ENCODE measurements around the gene MUC4. TPM values are rescaled to one million over a fixed set of nuclear protein-coding genes. Genes with fewer than 3 reads are reported as not detected.

MUC4 gene
- total and polyA plus RNA-seq, 4 donors: not detected

DNA sequence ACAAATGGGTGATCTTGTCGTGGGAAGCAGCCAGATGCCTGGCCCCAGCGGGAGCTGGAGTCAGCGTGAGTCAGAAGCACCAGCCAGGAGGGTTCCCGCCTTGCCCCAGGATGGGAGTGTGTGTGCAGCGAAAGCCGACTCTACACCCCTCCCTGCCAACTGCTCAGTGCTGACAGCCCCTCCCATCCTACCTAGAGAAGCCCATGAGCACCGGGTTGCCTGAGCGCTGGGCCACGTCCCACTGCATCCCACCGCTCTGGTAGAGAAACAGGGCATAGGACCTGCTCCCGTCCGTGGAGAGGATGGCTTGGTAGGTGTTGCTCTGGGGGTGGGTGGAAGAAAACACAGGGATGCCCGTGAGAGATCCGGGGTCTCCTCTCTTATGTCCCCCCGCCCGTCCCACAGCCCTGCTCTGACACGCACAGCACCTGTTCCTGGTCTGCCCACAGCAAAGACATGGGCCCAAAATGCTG lies 42.9 kb downstream of the MUC4 start:
- DNase-seq (ENCODE audit: low spot score): no peak

DNA sequence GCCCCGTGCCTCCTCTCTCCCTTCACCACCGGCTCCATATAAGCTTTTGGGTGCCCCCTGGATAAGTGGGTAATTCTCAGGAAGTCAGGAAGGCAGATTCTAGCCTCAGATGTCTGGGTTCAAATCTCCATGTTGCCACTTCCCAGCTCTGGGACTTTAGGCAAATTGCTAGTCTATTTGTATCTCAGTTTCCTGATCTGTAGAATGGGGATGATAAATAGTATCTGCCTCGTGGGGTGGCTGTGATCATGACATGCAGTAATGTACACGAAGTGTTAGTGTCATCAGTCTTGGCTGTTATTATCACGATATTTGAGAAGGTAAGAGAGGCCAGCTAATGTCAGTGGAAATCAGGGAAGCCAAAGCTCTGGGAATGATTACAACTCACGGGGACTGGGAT lies 43.3 kb downstream of the MUC4 start:
- WGBS: 79% methylated on average over 6 of the region's 6 CpGs
- Histone ChIP-seq H3K27me3 (ENCODE audit: control insufficient read depth in 4 of 4, insufficient read depth in 4 of 4, low read length in 3 of 4) (no peaks in the 10 kb centered on the region), H3K9me3 (ENCODE audit: control insufficient read depth in 4 of 4, low read length in 3 of 4) (no peaks in the 10 kb centered on the region), H3K36me3 (ENCODE audit: control insufficient read depth in 4 of 4, insufficient read depth in 3 of 4, low read depth in 1 of 4, low read length in 3 of 4) (no peaks in the 10 kb centered on the region), H3K9ac (ENCODE audit: low read depth in 1 of 2, low read length in 2 of 2) (no peak overlapping the region), H3K4me3 (ENCODE audit: low read depth in 1 of 3, low read length in 3 of 3) (no peak overlapping the region), H3K4me1 (ENCODE audit: control insufficient read depth in 4 of 4, insufficient read depth in 4 of 4, low read length in 3 of 4) (no peaks in the 10 kb centered on the region), H3K27ac (ENCODE audit: low read depth in 1 of 2, low read length in 2 of 2) (no peak overlapping the region)
- DNase-seq (ENCODE audit: low spot score): no peak
- TF ChIP-seq HNF4G (IDR thresholded peaks at IDR 0.05) (no peak), FOXA1 (IDR thresholded peaks at IDR 0.05) (no peak), JUND (IDR thresholded peaks at IDR 0.05) (no peak), YY1 (IDR thresholded peaks at IDR 0.05) (no peak), GABPA (IDR thresholded peaks at IDR 0.05 in 1 of 2, conservative IDR thresholded peaks at IDR 0.05 in 1 of 2) (no peak), EGR1 (IDR thresholded peaks at IDR 0.05; ENCODE audit: low read depth in 2 of 2) (no peak), HNF4A (conservative IDR thresholded peaks at IDR 0.05) (no peak)
- TF ChIP-seq, protein P1, sequence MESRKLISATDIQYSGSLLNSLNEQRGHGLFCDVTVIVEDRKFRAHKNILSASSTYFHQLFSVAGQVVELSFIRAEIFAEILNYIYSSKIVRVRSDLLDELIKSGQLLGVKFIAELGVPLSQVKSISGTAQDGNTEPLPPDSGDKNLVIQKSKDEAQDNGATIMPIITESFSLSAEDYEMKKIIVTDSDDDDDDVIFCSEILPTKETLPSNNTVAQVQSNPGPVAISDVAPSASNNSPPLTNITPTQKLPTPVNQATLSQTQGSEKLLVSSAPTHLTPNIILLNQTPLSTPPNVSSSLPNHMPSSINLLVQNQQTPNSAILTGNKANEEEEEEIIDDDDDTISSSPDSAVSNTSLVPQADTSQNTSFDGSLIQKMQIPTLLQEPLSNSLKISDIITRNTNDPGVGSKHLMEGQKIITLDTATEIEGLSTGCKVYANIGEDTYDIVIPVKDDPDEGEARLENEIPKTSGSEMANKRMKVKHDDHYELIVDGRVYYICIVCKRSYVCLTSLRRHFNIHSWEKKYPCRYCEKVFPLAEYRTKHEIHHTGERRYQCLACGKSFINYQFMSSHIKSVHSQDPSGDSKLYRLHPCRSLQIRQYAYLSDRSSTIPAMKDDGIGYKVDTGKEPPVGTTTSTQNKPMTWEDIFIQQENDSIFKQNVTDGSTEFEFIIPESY (IDR thresholded peaks at IDR 0.05): no peak
- TF ChIP-seq, protein P2, sequence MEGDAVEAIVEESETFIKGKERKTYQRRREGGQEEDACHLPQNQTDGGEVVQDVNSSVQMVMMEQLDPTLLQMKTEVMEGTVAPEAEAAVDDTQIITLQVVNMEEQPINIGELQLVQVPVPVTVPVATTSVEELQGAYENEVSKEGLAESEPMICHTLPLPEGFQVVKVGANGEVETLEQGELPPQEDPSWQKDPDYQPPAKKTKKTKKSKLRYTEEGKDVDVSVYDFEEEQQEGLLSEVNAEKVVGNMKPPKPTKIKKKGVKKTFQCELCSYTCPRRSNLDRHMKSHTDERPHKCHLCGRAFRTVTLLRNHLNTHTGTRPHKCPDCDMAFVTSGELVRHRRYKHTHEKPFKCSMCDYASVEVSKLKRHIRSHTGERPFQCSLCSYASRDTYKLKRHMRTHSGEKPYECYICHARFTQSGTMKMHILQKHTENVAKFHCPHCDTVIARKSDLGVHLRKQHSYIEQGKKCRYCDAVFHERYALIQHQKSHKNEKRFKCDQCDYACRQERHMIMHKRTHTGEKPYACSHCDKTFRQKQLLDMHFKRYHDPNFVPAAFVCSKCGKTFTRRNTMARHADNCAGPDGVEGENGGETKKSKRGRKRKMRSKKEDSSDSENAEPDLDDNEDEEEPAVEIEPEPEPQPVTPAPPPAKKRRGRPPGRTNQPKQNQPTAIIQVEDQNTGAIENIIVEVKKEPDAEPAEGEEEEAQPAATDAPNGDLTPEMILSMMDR (IDR thresholded peaks at IDR 0.05; ENCODE audit: low read depth, low read length, missing input control): no peak
- TF ChIP-seq, protein P3, sequence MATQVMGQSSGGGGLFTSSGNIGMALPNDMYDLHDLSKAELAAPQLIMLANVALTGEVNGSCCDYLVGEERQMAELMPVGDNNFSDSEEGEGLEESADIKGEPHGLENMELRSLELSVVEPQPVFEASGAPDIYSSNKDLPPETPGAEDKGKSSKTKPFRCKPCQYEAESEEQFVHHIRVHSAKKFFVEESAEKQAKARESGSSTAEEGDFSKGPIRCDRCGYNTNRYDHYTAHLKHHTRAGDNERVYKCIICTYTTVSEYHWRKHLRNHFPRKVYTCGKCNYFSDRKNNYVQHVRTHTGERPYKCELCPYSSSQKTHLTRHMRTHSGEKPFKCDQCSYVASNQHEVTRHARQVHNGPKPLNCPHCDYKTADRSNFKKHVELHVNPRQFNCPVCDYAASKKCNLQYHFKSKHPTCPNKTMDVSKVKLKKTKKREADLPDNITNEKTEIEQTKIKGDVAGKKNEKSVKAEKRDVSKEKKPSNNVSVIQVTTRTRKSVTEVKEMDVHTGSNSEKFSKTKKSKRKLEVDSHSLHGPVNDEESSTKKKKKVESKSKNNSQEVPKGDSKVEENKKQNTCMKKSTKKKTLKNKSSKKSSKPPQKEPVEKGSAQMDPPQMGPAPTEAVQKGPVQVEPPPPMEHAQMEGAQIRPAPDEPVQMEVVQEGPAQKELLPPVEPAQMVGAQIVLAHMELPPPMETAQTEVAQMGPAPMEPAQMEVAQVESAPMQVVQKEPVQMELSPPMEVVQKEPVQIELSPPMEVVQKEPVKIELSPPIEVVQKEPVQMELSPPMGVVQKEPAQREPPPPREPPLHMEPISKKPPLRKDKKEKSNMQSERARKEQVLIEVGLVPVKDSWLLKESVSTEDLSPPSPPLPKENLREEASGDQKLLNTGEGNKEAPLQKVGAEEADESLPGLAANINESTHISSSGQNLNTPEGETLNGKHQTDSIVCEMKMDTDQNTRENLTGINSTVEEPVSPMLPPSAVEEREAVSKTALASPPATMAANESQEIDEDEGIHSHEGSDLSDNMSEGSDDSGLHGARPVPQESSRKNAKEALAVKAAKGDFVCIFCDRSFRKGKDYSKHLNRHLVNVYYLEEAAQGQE (IDR thresholded peaks at IDR 0.05): no peak

More for the DNA sequence above, 42.9 kb downstream of the MUC4 start:
- no peak overlapping the region for H3K27ac ChIP-seq (ENCODE audit: low read depth in 1 of 2, low read length in 2 of 2)
- no peaks in the 10 kb centered on the region for H3K36me3 ChIP-seq (ENCODE audit: control insufficient read depth in 4 of 4, insufficient read depth in 3 of 4, low read depth in 1 of 4, low read length in 3 of 4)
- TF ChIP-seq FOXA1 (IDR thresholded peaks at IDR 0.05): no peak
- no peak for TF ChIP-seq EGR1 (IDR thresholded peaks at IDR 0.05; ENCODE audit: low read depth in 2 of 2)
- TF ChIP-seq, protein P4, sequence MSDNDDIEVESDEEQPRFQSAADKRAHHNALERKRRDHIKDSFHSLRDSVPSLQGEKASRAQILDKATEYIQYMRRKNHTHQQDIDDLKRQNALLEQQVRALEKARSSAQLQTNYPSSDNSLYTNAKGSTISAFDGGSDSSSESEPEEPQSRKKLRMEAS (IDR thresholded peaks at IDR 0.05): no peak
- no peak for TF ChIP-seq RXRA (IDR thresholded peaks at IDR 0.05)
- TF ChIP-seq RAD21 (IDR thresholded peaks at IDR 0.05): no peak
- TF ChIP-seq FOXA2 (IDR thresholded peaks at IDR 0.05): no peak
- TF ChIP-seq, protein P5, sequence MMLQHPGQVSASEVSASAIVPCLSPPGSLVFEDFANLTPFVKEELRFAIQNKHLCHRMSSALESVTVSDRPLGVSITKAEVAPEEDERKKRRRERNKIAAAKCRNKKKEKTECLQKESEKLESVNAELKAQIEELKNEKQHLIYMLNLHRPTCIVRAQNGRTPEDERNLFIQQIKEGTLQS (IDR thresholded peaks at IDR 0.05): no peak
- TF ChIP-seq, protein P3 (IDR thresholded peaks at IDR 0.05): no peak
- TF ChIP-seq JUND (IDR thresholded peaks at IDR 0.05): no peak
- no peak for TF ChIP-seq YY1 (IDR thresholded peaks at IDR 0.05)
- no peak for TF ChIP-seq NR2F2 (IDR thresholded peaks at IDR 0.05)
- TF ChIP-seq, protein P1 (IDR thresholded peaks at IDR 0.05): no peak
- H3K27me3 ChIP-seq (ENCODE audit: control insufficient read depth in 4 of 4, insufficient read depth in 4 of 4, low read length in 3 of 4): no peaks in the 10 kb centered on the region
- H3K4me3 ChIP-seq (ENCODE audit: low read depth in 1 of 3, low read length in 3 of 3): no peak overlapping the region
- WGBS: 79% methylated on average over 17 of the region's 17 CpGs
- no peaks in the 10 kb centered on the region for H3K9me3 ChIP-seq (ENCODE audit: control insufficient read depth in 4 of 4, low read length in 3 of 4)
- no peak overlapping the region for H3K9ac ChIP-seq (ENCODE audit: low read depth in 1 of 2, low read length in 2 of 2)
- no peaks in the 10 kb centered on the region for H3K4me1 ChIP-seq (ENCODE audit: control insufficient read depth in 4 of 4, insufficient read depth in 4 of 4, low read length in 3 of 4)

All from liver (tissue), 9 donors.